Endothelial cell of umbilical vein (primary cell): ENCODE data around the gene FAAH.

Experiments
- EZH2 ChIP-seq: IDR thresholded peaks from 2 replicates; pipeline ENCODE4 v1.6.1; 2012; ENCODE audit warnings: borderline replicate concordance, low read depth, mild to moderate bottlenecking, moderate library complexity, low read length, inconsistent platforms; ENCODE audit not compliant: severe bottlenecking
- GATA2 ChIP-seq: IDR thresholded peaks from 2 replicates; pipeline ENCODE4 v1.7.0; 2011; ENCODE audit warnings: low read depth, mild to moderate bottlenecking, moderate library complexity, mixed read lengths, low read length; ENCODE audit not compliant: insufficient read length, insufficient read depth
- JUN ChIP-seq: IDR thresholded peaks from 2 replicates; pipeline ENCODE4 v1.6.1; 2011; ENCODE audit warnings: borderline replicate concordance, low read depth; ENCODE audit not compliant: insufficient read length, insufficient read depth
- MYC ChIP-seq: IDR thresholded peaks from one replicate; pipeline ENCODE4 v1.6.1; 2011; ENCODE audit warnings: mild to moderate bottlenecking, low read depth, low read length
- POLR2A ChIP-seq: IDR thresholded peaks from 2 replicates; pipeline ENCODE4 v1.6.1; 2012; ENCODE audit warnings: low read depth, mild to moderate bottlenecking, control low read depth, low read length
- POLR2AphosphoS5 ChIP-seq: IDR thresholded peaks from 2 replicates; pipeline ENCODE4 v1.6.1; 2012; ENCODE audit warnings: low read depth, mild to moderate bottlenecking, control low read depth, low read length, moderate library complexity; ENCODE audit not compliant: insufficient read depth
- TF ChIP-seq, protein P1 (sequence below), 2 donors: IDR thresholded peaks; 1 replicate in 1 of 2; 2 replicates in 1 of 2; pipeline ENCODE4 v1.5.1; 2011; ENCODE audit warnings: low read length in 2 of 2, mild to moderate bottlenecking in 2 of 2, moderate library complexity in 2 of 2, control low read depth in 1 of 2, inconsistent platforms in 1 of 2, low read depth in 1 of 2; ENCODE audit not compliant: insufficient read depth in 1 of 2; ENCODE audit errors: extremely low read depth in 1 of 2
- TF ChIP-seq, protein P2 (sequence below): IDR thresholded peaks from 2 replicates; pipeline ENCODE4 v1.6.1; 2011; ENCODE audit not compliant: insufficient read depth, insufficient read length

DNA sequence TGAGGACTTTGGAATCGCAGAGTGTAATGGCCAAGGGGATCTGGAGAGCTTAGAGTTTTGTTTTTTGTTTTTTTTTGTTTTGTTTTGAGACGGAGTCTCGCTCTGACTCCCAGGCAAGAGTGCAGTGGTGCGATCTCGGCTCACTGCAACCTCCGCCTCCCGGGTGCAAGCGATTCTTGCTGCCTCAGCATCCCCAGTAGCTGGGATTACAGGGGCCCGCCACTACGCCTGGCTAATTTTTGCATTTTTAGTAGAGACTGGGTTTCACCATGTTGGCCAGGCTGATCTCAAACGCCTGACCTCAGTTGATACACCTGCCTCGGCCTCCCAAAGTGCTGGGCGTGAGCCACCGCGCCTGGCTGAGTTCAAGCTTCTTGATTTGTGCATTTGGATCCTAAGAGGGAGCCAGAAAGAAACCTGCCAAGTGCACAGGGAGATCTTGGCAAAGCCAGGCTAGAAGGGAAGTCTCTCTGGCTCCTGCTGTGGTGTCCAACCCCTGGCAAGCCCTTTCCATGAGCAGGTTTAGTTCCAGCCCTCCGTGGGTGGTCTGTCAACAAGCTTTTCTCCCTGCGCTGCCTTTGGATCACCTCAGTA lies 852 bp downstream of the FAAH start:
- no peak for TF ChIP-seq POLR2A
- TF ChIP-seq, protein P1, sequence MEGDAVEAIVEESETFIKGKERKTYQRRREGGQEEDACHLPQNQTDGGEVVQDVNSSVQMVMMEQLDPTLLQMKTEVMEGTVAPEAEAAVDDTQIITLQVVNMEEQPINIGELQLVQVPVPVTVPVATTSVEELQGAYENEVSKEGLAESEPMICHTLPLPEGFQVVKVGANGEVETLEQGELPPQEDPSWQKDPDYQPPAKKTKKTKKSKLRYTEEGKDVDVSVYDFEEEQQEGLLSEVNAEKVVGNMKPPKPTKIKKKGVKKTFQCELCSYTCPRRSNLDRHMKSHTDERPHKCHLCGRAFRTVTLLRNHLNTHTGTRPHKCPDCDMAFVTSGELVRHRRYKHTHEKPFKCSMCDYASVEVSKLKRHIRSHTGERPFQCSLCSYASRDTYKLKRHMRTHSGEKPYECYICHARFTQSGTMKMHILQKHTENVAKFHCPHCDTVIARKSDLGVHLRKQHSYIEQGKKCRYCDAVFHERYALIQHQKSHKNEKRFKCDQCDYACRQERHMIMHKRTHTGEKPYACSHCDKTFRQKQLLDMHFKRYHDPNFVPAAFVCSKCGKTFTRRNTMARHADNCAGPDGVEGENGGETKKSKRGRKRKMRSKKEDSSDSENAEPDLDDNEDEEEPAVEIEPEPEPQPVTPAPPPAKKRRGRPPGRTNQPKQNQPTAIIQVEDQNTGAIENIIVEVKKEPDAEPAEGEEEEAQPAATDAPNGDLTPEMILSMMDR (IDR thresholded peaks at IDR 0.05; ENCODE audit: extremely low read depth in 1 of 2, insufficient read depth in 1 of 2, low read depth in 1 of 2, low read length in 2 of 2) = no peak
- TF ChIP-seq POLR2AphosphoS5 = no peak
- TF ChIP-seq, protein P2, sequence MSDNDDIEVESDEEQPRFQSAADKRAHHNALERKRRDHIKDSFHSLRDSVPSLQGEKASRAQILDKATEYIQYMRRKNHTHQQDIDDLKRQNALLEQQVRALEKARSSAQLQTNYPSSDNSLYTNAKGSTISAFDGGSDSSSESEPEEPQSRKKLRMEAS = no peak
- TF ChIP-seq MYC = no peak
- no peak for TF ChIP-seq EZH2
- no peak for TF ChIP-seq JUN
- no peak for TF ChIP-seq GATA2
